ENCODE measurements around the gene CASS4.
A peak's percentile ranks its signal among the peaks of the same experiment; 100 is the strongest.

Gene CASS4

DNA sequence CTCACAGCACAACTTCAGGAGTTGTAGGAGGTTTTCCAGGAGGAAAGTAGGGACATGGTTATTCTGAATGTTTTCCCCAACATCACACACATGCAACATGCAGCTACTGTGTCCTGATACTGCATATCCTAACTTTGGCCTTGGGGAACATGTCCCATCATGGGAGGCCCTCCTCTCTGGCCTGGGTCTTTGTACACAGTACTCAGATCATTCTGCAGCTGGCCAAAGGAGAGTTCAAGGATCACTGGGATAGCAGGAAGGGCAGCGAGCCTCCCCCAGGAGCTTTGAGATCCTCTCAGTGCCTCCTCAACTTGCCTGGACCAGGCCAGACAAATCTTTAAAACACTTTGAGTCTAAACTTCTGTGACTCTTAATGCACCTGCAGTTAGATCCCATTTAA is 12.9 kb downstream of the CASS4 start:
- no peak for DNase-seq (ENCODE audit: low read depth)

DNA sequence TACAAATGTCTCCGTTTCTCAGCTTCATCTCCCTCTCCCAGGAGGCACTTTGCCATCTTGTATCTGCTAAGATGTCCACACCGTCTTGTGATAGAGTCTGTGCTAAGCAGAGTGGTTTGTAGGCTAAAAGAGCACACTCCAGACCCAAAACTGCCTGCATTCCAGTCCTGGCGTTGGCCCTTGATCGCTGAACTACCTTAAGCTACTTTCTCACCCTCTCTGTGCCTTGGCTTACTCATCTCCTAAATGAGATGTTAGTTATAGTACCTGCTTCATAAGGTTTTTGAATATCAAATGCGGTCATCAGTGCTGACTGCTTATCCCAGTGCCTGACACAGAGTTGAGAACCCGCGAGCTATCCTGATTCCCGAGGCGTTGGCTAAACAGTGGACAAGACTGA is 14.0 kb downstream of the CASS4 start:
- DNase-seq (ENCODE audit: low read depth), result no peak

DNA sequence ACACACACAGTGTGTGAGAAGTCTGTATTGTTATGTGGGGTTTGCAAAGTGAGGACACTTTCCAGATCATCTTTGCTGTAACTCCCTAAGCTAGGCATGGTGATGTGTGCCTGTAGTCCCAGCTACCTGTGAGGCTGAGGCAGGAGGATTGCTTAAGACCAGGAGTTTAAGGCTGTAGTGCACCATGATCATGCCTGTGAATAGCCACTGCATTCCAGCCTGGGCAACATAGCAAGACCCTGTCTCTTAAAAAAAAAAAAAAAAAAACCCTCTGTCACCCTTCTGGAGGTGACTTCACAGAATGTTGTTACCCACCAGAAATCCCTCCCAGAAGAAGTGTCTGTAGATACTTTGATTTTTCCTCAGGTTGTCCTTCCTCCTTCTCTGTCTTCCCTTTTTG is 14.9 kb downstream of the CASS4 start:
- DNase-seq (ENCODE audit: low read depth), result no peak

GRCh38 chr20:56427797-56428196 is 15.7 kb downstream of the CASS4 start:
- no peak for DNase-seq (ENCODE audit: low read depth)

GRCh38 chr20:56428410-56428809 is 16.4 kb downstream of the CASS4 start:
- DNase-seq (ENCODE audit: low read depth), result no peak

DNA sequence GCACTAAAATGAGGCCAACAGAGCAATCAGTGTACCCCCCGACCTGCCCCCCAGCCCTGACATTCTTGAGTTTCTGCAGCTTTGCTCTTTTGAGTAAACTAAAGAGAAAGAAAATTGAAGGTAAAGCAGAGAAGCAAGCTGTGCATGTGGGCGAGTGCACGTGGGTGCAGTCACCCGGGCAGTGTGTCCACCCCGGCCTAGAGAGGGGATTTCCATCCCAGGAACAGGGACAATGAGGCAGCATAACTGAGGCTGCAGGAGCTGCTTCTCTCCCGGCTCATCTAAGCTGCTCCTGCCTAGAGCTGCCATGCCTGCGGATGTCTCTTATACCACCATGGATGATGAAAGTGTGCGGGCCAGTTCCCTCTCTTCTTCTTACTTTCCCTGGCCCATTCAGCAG is 16.8 kb downstream of the CASS4 start:
- DNase-seq (ENCODE audit: low read depth), result no peak

DNA sequence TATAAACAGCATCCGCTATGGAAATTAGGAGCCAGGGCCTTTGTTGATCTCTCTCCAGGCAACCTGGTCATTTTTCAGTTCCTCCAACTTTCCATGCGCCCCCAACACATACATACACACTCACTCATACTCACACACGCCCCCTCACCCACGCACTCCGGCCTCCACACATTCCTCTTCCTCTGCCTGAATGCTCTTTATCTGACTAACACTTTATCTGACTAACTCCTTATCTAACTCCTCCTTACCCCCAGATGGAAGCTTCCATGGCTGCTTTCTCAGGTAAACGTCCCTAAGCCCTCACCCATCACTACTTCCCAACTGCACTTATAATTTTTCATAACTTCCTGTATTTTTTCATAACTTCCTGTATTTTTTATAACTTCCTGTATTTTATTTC is 17.4 kb downstream of the CASS4 start:
- DNase-seq (ENCODE audit: low read depth), result no peak

- DNase-seq (ENCODE audit: low read depth), result no peak
Observed at GRCh38 chr20:56429941-56430340, 17.9 kb downstream of the CASS4 start.

- no peak for DNase-seq (ENCODE audit: low read depth)
Observed at GRCh38 chr20:56430461-56430860, 18.4 kb downstream of the CASS4 start.

DNA sequence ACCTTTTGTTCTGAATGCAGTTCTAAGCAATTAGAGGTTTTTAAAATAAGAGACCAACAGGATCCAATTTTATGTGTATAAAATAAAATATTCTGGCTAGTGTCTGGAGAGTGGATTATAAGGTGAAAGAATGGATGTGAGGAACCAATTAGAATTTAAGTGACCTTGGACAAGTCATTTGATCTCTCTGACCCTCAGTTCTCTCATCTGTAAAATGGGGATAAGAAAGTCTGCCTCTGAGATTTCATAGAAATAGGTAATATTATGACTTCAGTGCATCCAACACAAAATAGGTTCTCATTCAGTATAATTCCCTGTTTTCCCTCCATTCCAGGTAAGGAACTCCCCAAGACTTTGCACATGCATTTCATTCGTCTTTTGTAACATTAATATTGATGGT is 18.9 kb downstream of the CASS4 start:
- DNase-seq (ENCODE audit: low read depth), result no peak

DNA sequence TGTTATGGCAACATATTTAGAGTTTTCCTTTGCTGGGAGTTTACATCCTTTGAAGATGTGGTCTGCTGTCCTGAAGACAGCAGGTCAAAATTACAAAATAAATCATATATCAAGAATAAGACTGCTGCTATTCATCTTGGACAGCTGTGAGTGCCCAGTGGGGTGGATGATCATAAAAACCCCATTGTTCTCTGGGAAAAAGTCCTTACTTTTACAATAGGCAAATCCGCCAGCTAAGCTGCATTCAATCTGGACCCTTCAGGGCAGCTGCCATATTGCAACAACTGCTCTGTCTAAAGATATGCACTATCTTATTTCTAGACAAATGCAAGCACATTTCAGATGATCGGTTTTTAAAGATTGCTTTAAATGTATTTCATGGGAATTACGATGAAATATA is 19.4 kb downstream of the CASS4 start:
- DNase-seq (ENCODE audit: low read depth), result no peak

- DNase-seq (ENCODE audit: low read depth), result no peak
Observed at GRCh38 chr20:56433221-56433879, 21.3 kb downstream of the CASS4 start.

GRCh38 chr20:56433880-56434255 is 21.8 kb downstream of the CASS4 start:
- peak; percentile 59 for DNase-seq (ENCODE audit: low read depth)

- no peak for DNase-seq (ENCODE audit: low read depth)
Observed at GRCh38 chr20:56437196-56437960, 25.3 kb downstream of the CASS4 start.

- no peak for DNase-seq (ENCODE audit: low read depth)
Observed at GRCh38 chr20:56438284-56438683, 26.2 kb downstream of the CASS4 start.

DNA sequence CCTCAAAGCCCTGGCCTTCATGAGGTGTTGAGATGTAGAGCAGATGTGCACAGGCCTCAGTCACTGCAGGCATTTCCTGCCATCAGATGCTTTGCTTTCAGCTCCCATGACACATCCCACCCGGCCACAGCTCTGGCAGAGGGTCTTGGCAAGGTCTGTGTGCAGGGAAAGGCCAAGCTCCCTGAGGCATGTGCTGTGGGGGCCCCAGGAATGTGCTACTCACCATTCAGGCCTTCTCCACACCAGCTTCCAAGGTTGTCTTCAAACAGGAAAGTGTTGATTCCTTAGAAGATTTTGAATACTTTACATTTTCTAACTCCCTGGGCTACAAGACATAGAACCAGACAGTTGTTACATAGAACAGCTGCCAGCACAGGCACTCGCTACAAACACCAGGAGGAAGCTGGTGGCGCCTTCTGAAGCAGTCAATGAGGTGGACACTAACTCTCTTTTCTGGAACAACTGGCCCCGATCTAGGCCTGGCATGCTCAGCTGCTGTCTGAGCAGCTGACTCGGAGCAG is 27.8 kb downstream of the CASS4 start:
- DNase-seq (ENCODE audit: low read depth), result peak; percentile 87

DNA sequence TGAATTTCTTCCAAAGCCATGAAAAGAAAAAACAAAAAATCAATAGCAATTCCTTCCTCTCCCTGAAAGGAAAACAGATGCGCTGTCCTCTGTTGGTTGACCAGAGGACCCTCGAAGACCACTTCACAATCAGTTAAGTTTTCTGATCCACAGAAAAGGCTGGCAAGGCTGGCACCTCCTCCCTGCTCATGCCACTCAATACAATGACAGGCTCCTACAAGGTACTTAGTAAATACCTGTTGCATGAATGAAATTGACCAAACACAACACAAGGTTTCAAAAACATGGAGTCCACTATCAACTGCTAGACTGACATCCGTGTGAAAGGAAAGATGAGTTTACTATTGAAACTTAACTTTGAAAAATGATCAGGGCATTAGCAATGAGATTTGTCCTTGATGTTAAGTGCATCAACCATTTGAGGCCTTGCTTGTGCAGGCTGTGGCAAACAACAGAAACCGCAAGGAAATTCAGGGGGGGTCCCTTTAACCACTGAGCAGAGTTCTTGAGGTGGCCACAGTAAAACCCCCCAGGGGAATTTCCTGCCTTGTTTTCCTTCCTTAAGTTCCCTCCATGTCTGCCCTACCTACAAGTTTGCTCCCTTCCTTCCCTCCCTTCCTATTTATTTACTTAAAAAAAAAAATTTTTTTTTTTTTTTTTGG is 28.4 kb downstream of the CASS4 start:
- DNase-seq (ENCODE audit: low read depth), result no peak

- DNase-seq (ENCODE audit: low read depth), result no peak
Observed at GRCh38 chr20:56442389-56443365, 30.6 kb downstream of the CASS4 start.

- DNase-seq (ENCODE audit: low read depth), result no peak
Observed at GRCh38 chr20:56443654-56444540, 31.8 kb downstream of the CASS4 start.

DNA sequence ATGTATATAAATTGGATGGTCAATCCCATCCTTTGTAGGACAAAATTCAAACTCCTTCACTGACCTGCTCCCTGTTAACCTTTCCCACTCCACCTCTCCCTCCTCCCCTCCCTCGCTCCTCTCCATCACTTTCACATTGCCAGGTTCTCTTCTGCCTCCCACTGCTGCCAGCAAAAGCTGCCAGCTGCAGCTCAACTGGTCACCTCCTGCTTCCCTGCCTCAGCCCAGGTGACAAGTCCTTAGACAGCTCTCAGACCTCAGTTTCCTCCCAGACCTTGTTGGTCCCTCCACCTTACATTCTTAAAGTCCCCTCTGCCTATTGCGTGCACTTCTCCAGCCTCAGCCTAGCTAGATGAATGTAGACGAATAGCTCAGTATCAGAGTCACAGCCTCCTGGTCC is 33.1 kb downstream of the CASS4 start:
- no peak for DNase-seq (ENCODE audit: low read depth)

GRCh38 chr20:56445540-56445939 is 33.5 kb downstream of the CASS4 start:
- DNase-seq (ENCODE audit: low read depth), result no peak

Data from fibroblast of the conjunctiva (primary cell).